OCI-LY7 (cell line): ENCODE measurements around the gene PHKG2.

ENCODE experiments used
- EZH2phosphoT487 ChIP-seq: fragments of 200-600 bp; sonication (generic); IDR thresholded peaks from 2 replicates; pipeline ENCODE4 v1.6.1; 2018; ENCODE audit warnings: low read depth, borderline replicate concordance, mild to moderate bottlenecking, mixed run types, antibody characterized with exemption, low read length, moderate library complexity, mixed read lengths
- TF ChIP-seq, protein P1 (sequence below): fragments of 200-600 bp; sonication (generic); conservative IDR thresholded peaks from 2 replicates; pipeline ENCODE4 v1.5.1; 2014; ENCODE audit warnings: mild to moderate bottlenecking, antibody characterized with exemption, low read length, moderate library complexity, mixed read lengths

DNA sequence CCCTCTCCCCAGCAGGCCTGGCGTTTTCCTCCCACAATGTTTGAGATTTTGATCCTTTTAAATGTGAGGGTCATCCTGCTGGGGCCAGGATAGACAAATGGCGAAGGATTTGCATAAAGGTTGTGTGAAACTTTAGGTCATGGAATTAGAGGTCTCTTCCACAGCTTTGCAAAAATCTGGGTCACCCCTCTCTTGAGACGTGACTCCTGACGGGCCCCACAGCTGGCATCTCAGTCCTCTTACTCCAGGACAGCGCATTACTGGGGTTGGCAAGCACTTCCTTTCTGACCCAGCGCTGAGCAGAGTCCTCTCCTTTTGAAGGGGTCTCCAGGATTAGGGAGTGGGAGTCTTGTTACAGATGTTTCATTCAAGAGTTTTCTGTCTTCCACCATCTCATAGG lies 31.4 kb downstream of the PHKG2 start:
- TF ChIP-seq, protein P1, sequence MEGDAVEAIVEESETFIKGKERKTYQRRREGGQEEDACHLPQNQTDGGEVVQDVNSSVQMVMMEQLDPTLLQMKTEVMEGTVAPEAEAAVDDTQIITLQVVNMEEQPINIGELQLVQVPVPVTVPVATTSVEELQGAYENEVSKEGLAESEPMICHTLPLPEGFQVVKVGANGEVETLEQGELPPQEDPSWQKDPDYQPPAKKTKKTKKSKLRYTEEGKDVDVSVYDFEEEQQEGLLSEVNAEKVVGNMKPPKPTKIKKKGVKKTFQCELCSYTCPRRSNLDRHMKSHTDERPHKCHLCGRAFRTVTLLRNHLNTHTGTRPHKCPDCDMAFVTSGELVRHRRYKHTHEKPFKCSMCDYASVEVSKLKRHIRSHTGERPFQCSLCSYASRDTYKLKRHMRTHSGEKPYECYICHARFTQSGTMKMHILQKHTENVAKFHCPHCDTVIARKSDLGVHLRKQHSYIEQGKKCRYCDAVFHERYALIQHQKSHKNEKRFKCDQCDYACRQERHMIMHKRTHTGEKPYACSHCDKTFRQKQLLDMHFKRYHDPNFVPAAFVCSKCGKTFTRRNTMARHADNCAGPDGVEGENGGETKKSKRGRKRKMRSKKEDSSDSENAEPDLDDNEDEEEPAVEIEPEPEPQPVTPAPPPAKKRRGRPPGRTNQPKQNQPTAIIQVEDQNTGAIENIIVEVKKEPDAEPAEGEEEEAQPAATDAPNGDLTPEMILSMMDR, result no peak
- no peak for TF ChIP-seq EZH2phosphoT487
